ENCODE measurements around the gene ATXN1.

DNA sequence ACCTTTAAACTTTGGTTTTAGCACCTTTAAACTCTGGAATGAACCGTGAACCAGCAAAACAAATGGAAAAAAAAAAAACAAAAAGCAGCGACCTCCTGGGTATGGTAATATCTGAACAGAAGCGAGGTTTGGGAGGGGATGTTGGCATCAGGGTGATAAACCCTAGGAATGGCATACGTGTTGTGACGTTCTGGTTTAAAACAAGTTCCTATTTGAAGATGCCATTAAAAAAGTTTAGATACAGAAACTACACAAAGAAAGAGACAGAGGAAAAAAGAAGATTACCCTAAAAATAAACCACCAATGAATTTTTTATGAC is 60.4 kb downstream of the ATXN1 start:
- TF ChIP-seq, protein P1, sequence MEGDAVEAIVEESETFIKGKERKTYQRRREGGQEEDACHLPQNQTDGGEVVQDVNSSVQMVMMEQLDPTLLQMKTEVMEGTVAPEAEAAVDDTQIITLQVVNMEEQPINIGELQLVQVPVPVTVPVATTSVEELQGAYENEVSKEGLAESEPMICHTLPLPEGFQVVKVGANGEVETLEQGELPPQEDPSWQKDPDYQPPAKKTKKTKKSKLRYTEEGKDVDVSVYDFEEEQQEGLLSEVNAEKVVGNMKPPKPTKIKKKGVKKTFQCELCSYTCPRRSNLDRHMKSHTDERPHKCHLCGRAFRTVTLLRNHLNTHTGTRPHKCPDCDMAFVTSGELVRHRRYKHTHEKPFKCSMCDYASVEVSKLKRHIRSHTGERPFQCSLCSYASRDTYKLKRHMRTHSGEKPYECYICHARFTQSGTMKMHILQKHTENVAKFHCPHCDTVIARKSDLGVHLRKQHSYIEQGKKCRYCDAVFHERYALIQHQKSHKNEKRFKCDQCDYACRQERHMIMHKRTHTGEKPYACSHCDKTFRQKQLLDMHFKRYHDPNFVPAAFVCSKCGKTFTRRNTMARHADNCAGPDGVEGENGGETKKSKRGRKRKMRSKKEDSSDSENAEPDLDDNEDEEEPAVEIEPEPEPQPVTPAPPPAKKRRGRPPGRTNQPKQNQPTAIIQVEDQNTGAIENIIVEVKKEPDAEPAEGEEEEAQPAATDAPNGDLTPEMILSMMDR (IDR thresholded peaks at IDR 0.05): no peak
- TF ChIP-seq POLR2A (IDR thresholded peaks at IDR 0.05): no peak
